Neural progenitor cell (in vitro differentiated cells): ENCODE data around the gene UBE2QL1.

Source experiments
- EZH2 ChIP-seq: fragments of 200-600 bp; sonication (generic); IDR thresholded peaks from 2 replicates; pipeline ENCODE4 v1.6.1; 2017; ENCODE audit warnings: antibody characterized with exemption, mild to moderate bottlenecking, moderate library complexity
- EZH2phosphoT487 ChIP-seq: fragments of 200-600 bp; sonication (generic); IDR thresholded peaks from 2 replicates; pipeline ENCODE4 v1.6.1; 2017; ENCODE audit warnings: antibody characterized with exemption
- TF ChIP-seq, protein P1 (sequence below): fragments of 200-600 bp; sonication (generic); IDR thresholded peaks from 2 replicates; pipeline ENCODE4 v1.5.1; 2017; ENCODE audit warnings: antibody characterized with exemption, mild to moderate bottlenecking

DNA sequence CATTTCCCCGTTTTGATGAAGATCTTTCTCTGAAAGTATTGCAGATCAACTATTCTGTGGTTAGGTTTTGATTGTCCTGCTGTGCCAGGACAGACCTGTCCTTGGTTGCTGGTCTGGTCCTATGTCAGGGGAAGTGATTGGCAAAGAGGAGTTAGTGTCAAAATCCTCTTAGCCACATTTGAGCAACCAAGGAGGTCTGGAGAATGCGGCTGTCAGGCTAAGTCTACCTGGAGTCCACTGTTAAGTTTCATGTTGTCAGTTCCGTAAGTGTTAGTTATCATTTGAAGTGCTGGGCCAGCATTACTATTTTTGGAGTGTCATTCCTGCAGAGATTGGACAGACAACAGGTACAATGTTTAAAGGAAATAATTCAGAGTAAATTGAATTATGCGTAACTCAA is 62.3 kb downstream of the UBE2QL1 start:
- TF ChIP-seq, protein P1, sequence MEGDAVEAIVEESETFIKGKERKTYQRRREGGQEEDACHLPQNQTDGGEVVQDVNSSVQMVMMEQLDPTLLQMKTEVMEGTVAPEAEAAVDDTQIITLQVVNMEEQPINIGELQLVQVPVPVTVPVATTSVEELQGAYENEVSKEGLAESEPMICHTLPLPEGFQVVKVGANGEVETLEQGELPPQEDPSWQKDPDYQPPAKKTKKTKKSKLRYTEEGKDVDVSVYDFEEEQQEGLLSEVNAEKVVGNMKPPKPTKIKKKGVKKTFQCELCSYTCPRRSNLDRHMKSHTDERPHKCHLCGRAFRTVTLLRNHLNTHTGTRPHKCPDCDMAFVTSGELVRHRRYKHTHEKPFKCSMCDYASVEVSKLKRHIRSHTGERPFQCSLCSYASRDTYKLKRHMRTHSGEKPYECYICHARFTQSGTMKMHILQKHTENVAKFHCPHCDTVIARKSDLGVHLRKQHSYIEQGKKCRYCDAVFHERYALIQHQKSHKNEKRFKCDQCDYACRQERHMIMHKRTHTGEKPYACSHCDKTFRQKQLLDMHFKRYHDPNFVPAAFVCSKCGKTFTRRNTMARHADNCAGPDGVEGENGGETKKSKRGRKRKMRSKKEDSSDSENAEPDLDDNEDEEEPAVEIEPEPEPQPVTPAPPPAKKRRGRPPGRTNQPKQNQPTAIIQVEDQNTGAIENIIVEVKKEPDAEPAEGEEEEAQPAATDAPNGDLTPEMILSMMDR, result no peak
- no peak for TF ChIP-seq EZH2
- no peak for TF ChIP-seq EZH2phosphoT487
